GM12892 (cell line): ENCODE measurements around the gene PHACTR4.

Source experiments
- POLR2A ChIP-seq: IDR thresholded peaks from 2 replicates; pipeline ENCODE4 v1.6.1; 2011; ENCODE audit warnings: low read depth, low read length, control low read depth
- POLR2AphosphoS5 ChIP-seq: IDR thresholded peaks from 2 replicates; pipeline ENCODE4 v1.6.1; 2011; ENCODE audit warnings: low read depth, low read length, control low read depth

DNA sequence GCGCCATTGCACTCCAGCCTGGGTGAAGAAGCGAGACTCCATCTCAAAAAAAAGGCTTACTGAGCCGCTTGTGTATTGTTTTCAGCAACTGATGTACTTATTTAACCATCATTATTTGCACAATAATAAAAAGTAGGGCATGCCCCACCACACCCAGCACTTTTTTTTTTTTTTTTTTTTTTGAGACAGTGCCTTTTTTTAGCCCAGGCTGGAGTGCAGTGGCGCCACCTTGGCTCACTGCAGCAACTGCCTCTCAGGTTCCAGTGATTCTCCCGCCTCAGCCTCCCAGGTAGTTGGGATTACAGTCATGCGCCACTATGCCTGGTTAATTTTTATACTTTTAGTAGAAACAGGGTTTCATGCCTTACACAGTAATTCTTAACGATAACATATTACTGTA lies 171.1 kb downstream of the PHACTR4 start:
- no peak for TF ChIP-seq POLR2A
- no peak for TF ChIP-seq POLR2AphosphoS5
